ENCODE results near the gene CHRDL2. TPM values are rescaled to one million over a fixed set of nuclear protein-coding genes. Genes with fewer than 3 reads are reported as not detected.

Gene CHRDL2
- total and polyA plus RNA-seq, 2 donors (not counting 1 experiment from before 2014, with no cell fraction given) = 0.24 TPM; not detected in 1

DNA sequence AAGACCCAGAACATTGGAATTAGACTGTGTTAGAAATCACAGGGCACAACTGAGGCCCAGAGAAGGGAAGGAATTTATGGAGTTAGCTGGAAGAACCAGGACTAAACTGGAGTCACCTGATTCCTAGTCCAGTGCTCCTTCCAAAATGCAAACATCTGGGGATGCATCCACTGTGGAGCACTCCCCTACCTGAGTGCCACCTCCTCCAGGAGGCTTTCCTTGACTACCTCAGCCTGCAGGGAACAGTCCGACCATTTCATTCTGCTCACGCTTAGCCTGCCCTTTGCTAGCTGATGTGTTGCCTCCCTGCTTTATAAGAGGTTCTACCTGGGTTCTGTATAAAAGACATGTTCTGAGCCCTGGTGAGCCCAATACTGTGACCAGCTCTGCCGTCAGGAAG, 24.0 kb downstream of the CHRDL2 start:
- Histone ChIP-seq H3K9me3 (ENCODE audit: control extremely low read depth in 1 of 3, control insufficient read depth in 2 of 3, insufficient read depth in 1 of 3, low read length in 2 of 3) (no peaks in the 10 kb centered on the region), H3K27ac (ENCODE audit: low read length in 2 of 2) (no peak overlapping the region), H2AFZ (ENCODE audit: insufficient read depth, low read depth, low read length, poor library complexity, severe bottlenecking) (no peak overlapping the region), H3K4me3 (ENCODE audit: control extremely low read depth in 1 of 5, extremely low read depth in 1 of 5, insufficient read depth in 1 of 5, low read depth in 2 of 5, low read length in 4 of 5) (no peak overlapping the region), H3K36me3 (replicated peaks in 1 of 2; ENCODE audit: control extremely low read depth in 1 of 2, control insufficient read depth in 1 of 2, extremely low read depth in 1 of 2, insufficient read depth in 2 of 2, low read length in 1 of 2) (no peaks in the 10 kb centered on the region), H3K4me2 (replicated peaks; ENCODE audit: low read depth, low read length, poor library complexity, severe bottlenecking) (no peak overlapping the region), H3K79me2 (ENCODE audit: control insufficient read depth, insufficient read depth, low read length) (no peaks in the 10 kb centered on the region), H3K4me1 (ENCODE audit: control insufficient read depth in 2 of 2, insufficient read depth in 2 of 2, low read length in 2 of 2) (no peaks in the 10 kb centered on the region), H3K27me3 (replicated peaks in 1 of 4; ENCODE audit: control extremely low read depth in 1 of 4, control insufficient read depth in 3 of 4, insufficient read depth in 4 of 4, low read length in 3 of 4) (no peaks in the 10 kb centered on the region), H3K9ac (ENCODE audit: low read length) (no peak overlapping the region), H4K20me1 (ENCODE audit: control insufficient read depth, insufficient read depth, low read length, poor library complexity, severe bottlenecking) (no peaks in the 10 kb centered on the region)
- Mint-ChIP-seq H3K9me3 (ENCODE audit: insufficient read depth) (no peaks in the 10 kb centered on the region), H3K4me1 (no peaks in the 10 kb centered on the region), H3K27ac (no peak overlapping the region), H3K4me3 (no peak overlapping the region), H3K27me3 (no peaks in the 10 kb centered on the region)
- CTCF ChIA-PET = no interaction called here
- no peak for DNase-seq
- POLR2A ChIA-PET = no interaction called here
- no peak for TF ChIP-seq EZH2 (IDR thresholded peaks at IDR 0.05; ENCODE audit: borderline replicate concordance, insufficient read depth, low read depth, low read length, poor library complexity, severe bottlenecking)
- TF ChIP-seq, protein P1, sequence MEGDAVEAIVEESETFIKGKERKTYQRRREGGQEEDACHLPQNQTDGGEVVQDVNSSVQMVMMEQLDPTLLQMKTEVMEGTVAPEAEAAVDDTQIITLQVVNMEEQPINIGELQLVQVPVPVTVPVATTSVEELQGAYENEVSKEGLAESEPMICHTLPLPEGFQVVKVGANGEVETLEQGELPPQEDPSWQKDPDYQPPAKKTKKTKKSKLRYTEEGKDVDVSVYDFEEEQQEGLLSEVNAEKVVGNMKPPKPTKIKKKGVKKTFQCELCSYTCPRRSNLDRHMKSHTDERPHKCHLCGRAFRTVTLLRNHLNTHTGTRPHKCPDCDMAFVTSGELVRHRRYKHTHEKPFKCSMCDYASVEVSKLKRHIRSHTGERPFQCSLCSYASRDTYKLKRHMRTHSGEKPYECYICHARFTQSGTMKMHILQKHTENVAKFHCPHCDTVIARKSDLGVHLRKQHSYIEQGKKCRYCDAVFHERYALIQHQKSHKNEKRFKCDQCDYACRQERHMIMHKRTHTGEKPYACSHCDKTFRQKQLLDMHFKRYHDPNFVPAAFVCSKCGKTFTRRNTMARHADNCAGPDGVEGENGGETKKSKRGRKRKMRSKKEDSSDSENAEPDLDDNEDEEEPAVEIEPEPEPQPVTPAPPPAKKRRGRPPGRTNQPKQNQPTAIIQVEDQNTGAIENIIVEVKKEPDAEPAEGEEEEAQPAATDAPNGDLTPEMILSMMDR (IDR thresholded peaks at IDR 0.05) = no peak
- intact Hi-C loops (cut with micrococcal nuclease) = no loop called here
- ATAC-seq (ENCODE audit: low read depth) = no peak
- WGBS (ENCODE audit: insufficient coverage) = 93% methylated on average over 3 of the region's 3 CpGs

DNA sequence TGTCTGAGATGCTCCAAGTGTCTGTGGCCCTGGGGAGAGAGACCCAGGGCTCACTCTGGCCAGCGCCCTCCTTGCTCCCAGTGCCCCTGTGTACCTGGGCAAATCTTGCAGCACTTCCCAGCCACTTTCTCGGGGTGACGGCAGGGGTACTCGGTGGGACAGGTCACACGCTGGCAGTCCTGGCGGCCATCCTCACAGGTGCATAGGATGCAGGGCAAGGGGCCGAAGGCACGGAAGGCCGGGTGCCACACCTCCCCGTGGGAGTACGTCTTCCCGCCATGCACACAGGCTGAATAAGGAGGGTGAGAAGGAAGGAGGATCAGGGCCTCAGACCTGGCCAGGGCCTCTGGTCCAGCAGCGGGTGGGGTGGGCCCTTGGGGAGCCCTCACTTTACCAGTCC, 28.0 kb downstream of the CHRDL2 start:
- Histone ChIP-seq H3K27me3 (replicated peaks in 1 of 4; ENCODE audit: control extremely low read depth in 1 of 4, control insufficient read depth in 3 of 4, insufficient read depth in 4 of 4, low read length in 3 of 4) (no peaks in the 10 kb centered on the region), H2AFZ (ENCODE audit: insufficient read depth, low read depth, low read length, poor library complexity, severe bottlenecking) (no peak overlapping the region), H3K36me3 (replicated peaks in 1 of 2; ENCODE audit: control extremely low read depth in 1 of 2, control insufficient read depth in 1 of 2, extremely low read depth in 1 of 2, insufficient read depth in 2 of 2, low read length in 1 of 2) (no peaks in the 10 kb centered on the region), H4K20me1 (ENCODE audit: control insufficient read depth, insufficient read depth, low read length, poor library complexity, severe bottlenecking) (no peaks in the 10 kb centered on the region), H3K9me3 (ENCODE audit: control extremely low read depth in 1 of 3, control insufficient read depth in 2 of 3, insufficient read depth in 1 of 3, low read length in 2 of 3) (no peaks in the 10 kb centered on the region), H3K4me1 (ENCODE audit: control insufficient read depth in 2 of 2, insufficient read depth in 2 of 2, low read length in 2 of 2) (no peaks in the 10 kb centered on the region), H3K4me3 (ENCODE audit: control extremely low read depth in 1 of 5, extremely low read depth in 1 of 5, insufficient read depth in 1 of 5, low read depth in 2 of 5, low read length in 4 of 5) (no peak overlapping the region), H3K79me2 (ENCODE audit: control insufficient read depth, insufficient read depth, low read length) (no peaks in the 10 kb centered on the region), H3K27ac (ENCODE audit: low read length in 2 of 2) (no peak overlapping the region), H3K4me2 (replicated peaks; ENCODE audit: low read depth, low read length, poor library complexity, severe bottlenecking) (no peak overlapping the region), H3K9ac (ENCODE audit: low read length) (no peak overlapping the region)
- H3K4me3 Mint-ChIP-seq = no peak overlapping the region
- H3K4me1 Mint-ChIP-seq = no peaks in the 10 kb centered on the region
- H3K9me3 Mint-ChIP-seq (ENCODE audit: insufficient read depth) = no peaks in the 10 kb centered on the region
- H3K27me3 Mint-ChIP-seq = peaks cover 2% of the 10 kb centered on the region
- no peak overlapping the region for H3K27ac Mint-ChIP-seq
- CTCF ChIA-PET = interaction anchor here (0.7 to 1.9 kb wide), 13 partner anchors 8 to 546 kb away, joined by 3 to 12 read pairs (median 3); no protein-coding TSS in a partner anchor
- intact Hi-C loops (cut with micrococcal nuclease) = no loop called here
- DNase-seq (no peak), ATAC-seq (ENCODE audit: low read depth) (no peak)
- 94% methylated on average over 13 of the region's 13 CpGs for WGBS (ENCODE audit: insufficient coverage)
- POLR2A ChIA-PET = no interaction called here
- TF ChIP-seq, protein P1 (IDR thresholded peaks at IDR 0.05) = no peak
- TF ChIP-seq EZH2 (IDR thresholded peaks at IDR 0.05; ENCODE audit: borderline replicate concordance, insufficient read depth, low read depth, low read length, poor library complexity, severe bottlenecking) = no peak
